Mesenchymal stem cell (in vitro differentiated cells and primary cell): ENCODE measurements around the gene LTF.

Experiments
- DNase-seq: peaks from one replicate; pipeline ENCODE4 v3.0.0-alpha.2; 2013
- H2AFZ ChIP-seq: one replicate; pipeline ENCODE4 v1.6.1; 2013; ENCODE audit warnings: low read depth, mild to moderate bottlenecking, control low read depth, inconsistent platforms, low read length, moderate library complexity
- H2AK5ac ChIP-seq: 2 replicates; pipeline ENCODE4 v1.6.1; 2013; ENCODE audit warnings: low read length, moderate library complexity, mild to moderate bottlenecking, inconsistent platforms; ENCODE audit not compliant: severe bottlenecking
- H2BK120ac ChIP-seq: one replicate; pipeline ENCODE4 v1.6.1; 2013; ENCODE audit warnings: low read depth, mild to moderate bottlenecking, inconsistent platforms, low read length, moderate library complexity
- H2BK12ac ChIP-seq, 2 experiments: one replicate each; pipeline ENCODE4 v1.6.1; 2013; ENCODE audit warnings: inconsistent platforms in 2 of 2, low read length in 2 of 2, mild to moderate bottlenecking in 2 of 2, moderate library complexity in 2 of 2, control low read depth in 1 of 2
- H2BK15ac ChIP-seq: one replicate; pipeline ENCODE4 v1.6.1; 2013; ENCODE audit warnings: mild to moderate bottlenecking, low read depth, inconsistent platforms; ENCODE audit not compliant: poor library complexity, severe bottlenecking
- H2BK5ac ChIP-seq: 2 replicates; pipeline ENCODE4 v1.6.1; 2013; ENCODE audit warnings: low read depth, mild to moderate bottlenecking, low read length, control low read depth, inconsistent platforms; ENCODE audit not compliant: poor library complexity, severe bottlenecking
- H3K14ac ChIP-seq, 2 experiments: one replicate each; pipeline ENCODE4 v1.6.1; 2013; ENCODE audit warnings: inconsistent platforms in 2 of 2, low read length in 2 of 2, control low read depth in 1 of 2, mild to moderate bottlenecking in 1 of 2, moderate library complexity in 1 of 2
- H3K18ac ChIP-seq, 2 experiments: one replicate each; pipeline ENCODE4 v1.6.1; 2013; ENCODE audit warnings: inconsistent platforms in 2 of 2, low read length in 2 of 2, control low read depth in 1 of 2, low read depth in 1 of 2, mild to moderate bottlenecking in 1 of 2
- H3K23ac ChIP-seq, 2 experiments: one replicate each; pipeline ENCODE4 v1.6.1; 2013; ENCODE audit warnings: inconsistent platforms in 2 of 2, low read length in 2 of 2, mild to moderate bottlenecking in 2 of 2, moderate library complexity in 2 of 2, control low read depth in 1 of 2
- H3K27ac ChIP-seq: 2 replicates; pipeline ENCODE4 v1.5.1; 2013; ENCODE audit warnings: mild to moderate bottlenecking, moderate library complexity, low read length, control low read depth, inconsistent platforms; ENCODE audit not compliant: poor library complexity, severe bottlenecking
- H3K27me3 ChIP-seq, 2 experiments: 2 replicates each; pipeline versions ENCODE4 v1.6.1 to v1.7.0; 2013; ENCODE audit warnings: low read length in 2 of 2, mild to moderate bottlenecking in 2 of 2, moderate library complexity in 2 of 2, control low read depth in 1 of 2, inconsistent platforms in 1 of 2; ENCODE audit not compliant: control insufficient read depth in 1 of 2, insufficient read depth in 1 of 2
- H3K36me3 ChIP-seq, 2 experiments: 2 replicates each; pipeline versions ENCODE4 v1.6.1 to v1.7.0; 2013; ENCODE audit warnings: low read length in 2 of 2, control low read depth in 1 of 2, inconsistent platforms in 1 of 2, low read depth in 1 of 2, mild to moderate bottlenecking in 1 of 2; ENCODE audit not compliant: insufficient read depth in 2 of 2, control insufficient read depth in 1 of 2
- H3K4ac ChIP-seq, 2 experiments: one replicate each; pipeline ENCODE4 v1.6.1; 2013; ENCODE audit warnings: inconsistent platforms in 2 of 2, low read length in 2 of 2, mild to moderate bottlenecking in 2 of 2, moderate library complexity in 2 of 2, control low read depth in 1 of 2, low read depth in 1 of 2
- H3K4me1 ChIP-seq: 2 replicates; pipeline ENCODE4 v1.6.1; 2013; ENCODE audit warnings: low read depth, low read length, control low read depth; ENCODE audit not compliant: control insufficient read depth, insufficient read depth
- H3K4me2 ChIP-seq: 2 replicates; pipeline ENCODE4 v1.6.1; 2013; ENCODE audit warnings: low read length, mild to moderate bottlenecking, inconsistent platforms; ENCODE audit not compliant: poor library complexity, severe bottlenecking
- H3K4me3 ChIP-seq, 2 experiments: 2 replicates each; pipeline versions ENCODE4 v1.5.1 to v1.7.0; 2013; ENCODE audit warnings: low read length in 2 of 2, mild to moderate bottlenecking in 2 of 2, control low read depth in 1 of 2, low read depth in 1 of 2; ENCODE audit not compliant: insufficient read depth in 1 of 2
- H3K79me1 ChIP-seq: replicated peaks from 2 replicates; pipeline ENCODE4 v1.6.1; 2013; ENCODE audit warnings: mild to moderate bottlenecking, control low read depth, low read length, inconsistent platforms; ENCODE audit not compliant: poor library complexity, severe bottlenecking
- H3K9ac ChIP-seq: 2 replicates; pipeline ENCODE4 v1.7.0; 2013; ENCODE audit warnings: mild to moderate bottlenecking, low read length, moderate library complexity
- H3K9me3 ChIP-seq: 2 replicates; pipeline ENCODE4 v1.7.0; 2013; ENCODE audit warnings: mild to moderate bottlenecking, low read length; ENCODE audit not compliant: control insufficient read depth
- H4K8ac ChIP-seq: one replicate; pipeline ENCODE4 v1.6.1; 2013; ENCODE audit warnings: inconsistent platforms, mild to moderate bottlenecking, low read length, moderate library complexity
- H4K91ac ChIP-seq: one replicate; pipeline ENCODE4 v1.6.1; 2013; ENCODE audit warnings: mild to moderate bottlenecking, low read length, inconsistent platforms
- WGBS: methylation state at CpG from one replicate; pipeline ENCODE4 v1.1.7; 2013; ENCODE audit warnings: mixed read lengths; 5-methylcytosine and 5-hydroxymethylcytosine counted together

LTF gene

DNA sequence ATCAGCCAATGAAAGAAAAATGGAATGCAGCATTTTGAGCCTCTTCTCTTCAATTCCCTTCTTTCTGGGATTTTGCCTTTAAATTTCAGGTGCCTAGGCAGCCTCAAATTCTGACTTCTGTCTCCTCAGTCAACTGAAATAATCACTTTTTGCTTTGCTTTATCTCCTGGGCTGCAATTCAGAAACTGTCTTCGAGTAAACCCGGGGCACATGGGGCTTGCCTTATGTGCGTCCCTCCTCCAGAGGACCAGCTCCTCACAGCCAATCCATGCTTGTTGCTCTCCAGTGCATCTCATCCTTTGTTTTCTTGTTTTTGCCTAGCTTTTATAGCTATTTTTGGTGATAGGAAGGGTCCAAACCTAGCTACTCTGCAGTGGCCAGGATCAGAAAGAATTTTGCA lies 41.8 kb upstream of the LTF start:
- WGBS: 100% methylated on average over 3 of the region's 3 CpGs
- no peak overlapping the region for H3K4ac ChIP-seq

DNA sequence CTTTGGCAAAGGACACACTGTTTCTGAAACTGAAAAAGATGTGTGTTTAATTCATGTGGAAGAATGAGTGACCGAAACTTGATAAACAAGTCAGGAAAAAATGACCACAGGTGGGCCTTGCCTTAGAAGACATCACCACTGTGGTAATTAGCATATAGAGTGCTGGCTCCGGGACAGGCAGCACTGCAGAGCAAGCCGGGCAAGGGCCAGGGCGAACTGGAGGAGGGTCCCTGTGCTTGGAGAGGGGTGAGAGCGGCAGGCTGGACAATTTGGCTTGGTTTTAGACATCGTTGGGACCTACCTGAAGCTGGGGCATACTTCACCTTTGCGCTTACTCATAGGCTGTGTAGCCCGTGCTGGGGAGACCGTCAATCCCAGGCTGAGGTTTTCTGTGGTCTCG lies 41.2 kb upstream of the LTF start:
- H3K27ac ChIP-seq: no peak overlapping the region
- H3K36me3 ChIP-seq: no peaks in the 10 kb centered on the region
- no peak overlapping the region for H2AFZ ChIP-seq
- H3K79me1 ChIP-seq: no peaks in the 10 kb centered on the region
- H2BK120ac ChIP-seq: no peak overlapping the region
- H3K9ac ChIP-seq: no peak overlapping the region
- H2BK12ac ChIP-seq: no peak overlapping the region
- no peak for DNase-seq
- no peak overlapping the region for H3K18ac ChIP-seq
- H2BK15ac ChIP-seq: no peak overlapping the region
- no peak overlapping the region for H3K4me2 ChIP-seq
- H3K14ac ChIP-seq: no peak overlapping the region
- no peaks in the 10 kb centered on the region for H3K9me3 ChIP-seq
- H4K8ac ChIP-seq: no peak overlapping the region
- no peaks in the 10 kb centered on the region for H3K27me3 ChIP-seq
- H4K91ac ChIP-seq: no peak overlapping the region
- H3K4ac ChIP-seq: no peak overlapping the region
- H2BK5ac ChIP-seq: no peak overlapping the region
- no peak overlapping the region for H3K4me3 ChIP-seq
- no peaks in the 10 kb centered on the region for H3K4me1 ChIP-seq
- 96% methylated on average over 10 of the region's 10 CpGs for WGBS
- H2AK5ac ChIP-seq: no peak overlapping the region
- no peak overlapping the region for H3K23ac ChIP-seq

More for the DNA sequence above, 41.8 kb upstream of the LTF start:
- H2AK5ac ChIP-seq: no peak overlapping the region
- H2BK12ac ChIP-seq: no peak overlapping the region
- H3K36me3 ChIP-seq: no peaks in the 10 kb centered on the region
- H2AFZ ChIP-seq: no peak overlapping the region
- H3K4me1 ChIP-seq: no peaks in the 10 kb centered on the region
- H3K9ac ChIP-seq: no peak overlapping the region
- no peak overlapping the region for H3K14ac ChIP-seq
- no peak overlapping the region for H3K27ac ChIP-seq
- H3K23ac ChIP-seq: no peak overlapping the region
- no peaks in the 10 kb centered on the region for H3K79me1 ChIP-seq
- no peak overlapping the region for H3K4me2 ChIP-seq
- no peak overlapping the region for H4K91ac ChIP-seq
- no peak overlapping the region for H3K18ac ChIP-seq
- no peak overlapping the region for H2BK15ac ChIP-seq
- H3K9me3 ChIP-seq: no peaks in the 10 kb centered on the region
- no peak overlapping the region for H2BK120ac ChIP-seq
- no peak for DNase-seq
- H3K4me3 ChIP-seq: no peak overlapping the region
- no peaks in the 10 kb centered on the region for H3K27me3 ChIP-seq
- no peak overlapping the region for H2BK5ac ChIP-seq
- H4K8ac ChIP-seq: no peak overlapping the region

DNA sequence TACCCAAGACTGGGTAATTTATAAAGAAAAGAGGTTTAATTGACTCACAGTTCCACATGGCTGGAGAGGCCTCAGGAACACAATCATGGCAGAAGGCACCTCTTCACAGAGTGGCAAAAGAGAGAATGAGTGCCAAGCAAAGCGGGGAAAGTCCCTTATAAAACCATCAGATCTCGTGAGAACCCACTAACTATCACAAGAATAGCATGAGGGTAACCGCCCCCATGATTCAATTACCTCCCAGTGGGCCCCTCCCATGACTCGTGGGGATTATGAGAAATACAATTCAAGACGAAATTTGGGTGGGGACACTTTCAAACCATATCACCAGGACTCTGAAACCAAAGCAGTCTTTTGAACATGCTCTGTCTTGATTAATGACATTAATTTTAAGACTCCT lies 40.1 kb upstream of the LTF start:
- Histone ChIP-seq H3K27me3 (peaks cover 0 to under 1% of the 10 kb centered on the region in 2 experiments), H3K9me3 (no peaks in the 10 kb centered on the region), H3K36me3 (no peaks in the 10 kb centered on the region), H3K4ac (no peak overlapping the region), H3K4me2 (no peak overlapping the region), H3K27ac (no peak overlapping the region), H2BK120ac (no peak overlapping the region), H3K4me3 (no peak overlapping the region), H3K9ac (no peak overlapping the region), H4K8ac (no peak overlapping the region), H2AK5ac (no peak overlapping the region), H4K91ac (no peak overlapping the region), H3K14ac (no peak overlapping the region), H2AFZ (no peak overlapping the region), H3K18ac (no peak overlapping the region), H2BK15ac (no peak overlapping the region), H2BK12ac (no peak overlapping the region), H3K4me1 (no peaks in the 10 kb centered on the region), H2BK5ac (no peak overlapping the region), H3K79me1 (no peaks in the 10 kb centered on the region), H3K23ac (no peak overlapping the region)
- 90% methylated on average over 5 of the region's 5 CpGs for WGBS
- no peak for DNase-seq

DNA sequence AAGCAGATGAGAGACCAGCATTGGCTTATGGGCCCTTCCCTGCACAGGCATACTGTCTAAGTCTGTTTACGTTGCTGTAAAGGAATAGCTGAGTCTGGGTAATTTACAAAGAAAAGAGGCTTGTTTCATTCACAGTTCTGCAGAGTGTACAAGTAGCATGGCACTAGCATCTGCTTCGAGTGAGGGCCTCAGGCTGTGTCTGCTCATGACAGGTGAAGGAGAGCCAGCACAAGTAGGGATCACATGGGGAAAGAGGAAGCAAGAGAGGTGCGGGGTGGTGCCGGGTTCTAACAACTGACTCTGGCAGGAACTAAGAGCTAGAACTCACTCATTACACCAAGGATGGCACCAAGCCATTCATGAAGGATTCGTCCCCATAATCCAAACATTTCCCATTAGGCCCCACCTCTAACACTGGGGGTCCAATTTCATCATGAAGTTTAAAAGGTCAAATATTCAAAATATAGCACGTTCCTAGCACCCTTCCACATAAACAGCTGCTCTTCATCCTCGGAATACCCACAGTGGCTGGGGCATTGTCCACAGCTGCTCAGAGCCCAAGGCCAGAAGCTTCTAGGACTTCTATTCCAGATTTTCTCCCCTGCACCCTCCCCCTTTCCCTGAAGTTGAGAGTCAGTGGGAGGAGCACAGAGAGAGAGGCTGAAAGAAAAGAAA lies 38.6 kb upstream of the LTF start:
- 87% methylated on average over 7 of the region's 7 CpGs for WGBS
- Histone ChIP-seq H2BK15ac (no peak overlapping the region), H3K4ac (no peak overlapping the region)

More for the DNA sequence above, 38.6 kb upstream of the LTF start:
- Histone ChIP-seq H3K27me3 (peaks cover 0 to 5% of the 10 kb centered on the region in 2 experiments), H4K91ac (no peak overlapping the region), H3K9ac (no peak overlapping the region), H3K18ac (no peak overlapping the region), H3K36me3 (no peaks in the 10 kb centered on the region), H3K27ac (no peak overlapping the region), H3K4me1 (no peaks in the 10 kb centered on the region), H3K79me1 (no peaks in the 10 kb centered on the region), H3K9me3 (no peaks in the 10 kb centered on the region), H2BK5ac (no peak overlapping the region), H2AFZ (no peak overlapping the region), H3K4me2 (no peak overlapping the region), H2BK12ac (no peak overlapping the region), H3K4me3 (no peak overlapping the region), H2BK120ac (no peak overlapping the region), H3K14ac (no peak overlapping the region), H4K8ac (no peak overlapping the region), H2AK5ac (no peak overlapping the region), H3K23ac (no peak overlapping the region)
- no peak for DNase-seq
